ENCODE data around the gene DSCAML1. TPM values are rescaled to one million over a fixed set of nuclear protein-coding genes. Genes with fewer than 3 reads are reported as not detected.

The DSCAML1 gene
- total RNA-seq, 2 experiments from 2014 or later: 0.42 to 1.4 TPM

DNA sequence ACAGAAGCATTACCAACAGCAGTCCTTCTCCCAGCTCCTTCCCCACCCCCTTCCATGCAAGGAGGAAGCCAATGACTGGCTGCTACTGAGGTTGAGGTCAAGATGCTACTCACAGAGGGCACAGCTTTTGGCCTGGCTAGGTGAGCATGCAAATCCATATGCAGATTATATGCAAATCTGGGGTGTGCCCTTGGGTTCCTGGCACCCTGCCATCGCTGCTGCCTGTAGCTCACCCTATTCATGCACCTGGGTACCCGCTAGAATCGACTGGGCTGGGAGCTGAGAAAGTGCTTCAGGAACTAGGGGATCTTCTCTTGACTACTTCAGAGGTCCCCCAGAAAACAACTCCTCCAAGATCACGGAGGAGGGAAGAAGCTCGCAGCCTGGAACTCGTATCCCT lies 4.0 kb downstream of the DSCAML1 start:
- DNase-seq (no peak), ATAC-seq (no peak)
- Mint-ChIP-seq H3K36me3 (no peaks in the 10 kb centered on the region), H3K9me3 (ENCODE audit: low read depth) (no peaks in the 10 kb centered on the region), H3K4me1 (peaks cover 4% of the 10 kb centered on the region), H3K4me3 (no peak overlapping the region), H3K27me3 (peaks cover 51% of the 10 kb centered on the region), H3K27ac (no peak overlapping the region)
- CTCF ChIA-PET: interaction anchor here (1.6 to 1.7 kb wide), 2 partner anchors 15 to 367 kb away, joined by 5 to 6 read pairs; no protein-coding TSS in a partner anchor

DNA sequence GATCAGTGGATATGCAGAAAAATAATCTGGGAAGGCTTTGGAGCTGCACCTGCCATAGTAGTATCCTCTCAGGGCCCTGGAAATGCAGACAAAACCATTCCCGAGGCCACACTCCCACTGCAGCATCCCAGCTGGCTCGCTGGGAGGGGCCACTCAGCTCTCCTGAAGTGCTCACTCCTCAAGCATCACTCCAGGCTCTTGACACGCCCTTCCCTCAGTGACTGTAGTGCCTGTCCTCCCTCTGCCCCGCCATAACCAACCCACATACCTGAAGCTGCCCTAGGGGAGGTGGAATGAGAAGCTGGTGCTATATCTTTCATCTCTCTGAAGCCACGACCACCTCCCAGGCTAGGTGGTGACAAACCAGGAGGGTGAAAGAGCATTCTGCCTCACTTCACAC lies 4.8 kb downstream of the DSCAML1 start:
- H3K4me3 Mint-ChIP-seq: no peak overlapping the region
- H3K36me3 Mint-ChIP-seq: no peaks in the 10 kb centered on the region
- DNase-seq (no peak), ATAC-seq (no peak)
- H3K27me3 Mint-ChIP-seq: peaks cover 49% of the 10 kb centered on the region
- CTCF ChIA-PET: interaction anchor here (1.0 to 1.7 kb wide), 3 partner anchors 16 to 366 kb away, joined by 3 to 6 read pairs (median 5); no protein-coding TSS in a partner anchor
- H3K27ac Mint-ChIP-seq: no peak overlapping the region
- peaks cover 1% of the 10 kb centered on the region for H3K4me1 Mint-ChIP-seq
- H3K9me3 Mint-ChIP-seq (ENCODE audit: low read depth): no peaks in the 10 kb centered on the region

DNA sequence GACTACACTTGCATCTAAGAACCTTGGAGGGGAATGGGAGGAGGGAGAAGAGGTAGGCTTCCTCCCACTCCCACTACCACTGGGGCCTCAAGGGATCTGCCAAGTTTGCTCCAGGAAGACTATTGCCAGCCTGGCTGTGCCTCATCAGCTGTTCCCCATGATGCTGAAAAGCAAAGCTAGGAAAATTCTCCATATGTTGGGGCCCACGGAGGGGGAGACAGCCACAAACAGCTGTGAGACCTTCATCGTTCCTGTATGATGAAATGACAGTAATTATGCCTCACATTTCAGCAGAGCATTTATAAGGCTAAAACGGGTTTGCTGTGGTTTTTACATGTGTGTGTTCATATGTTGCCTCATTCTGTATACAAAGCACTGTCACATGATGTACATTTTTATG lies 6.7 kb downstream of the DSCAML1 start:
- ATAC-seq: no peak
- Mint-ChIP-seq H3K27ac (no peak overlapping the region), H3K36me3 (no peaks in the 10 kb centered on the region), H3K27me3 (peaks cover 49% of the 10 kb centered on the region), H3K4me3 (no peak overlapping the region), H3K9me3 (ENCODE audit: low read depth) (no peaks in the 10 kb centered on the region), H3K4me1 (no peaks in the 10 kb centered on the region)
- DNase-seq: no peak
- CTCF ChIA-PET: interaction anchor here (2.1 kb wide), 1 partner anchor 17 kb away, joined by 7 read pairs; no protein-coding TSS in a partner anchor

DNA sequence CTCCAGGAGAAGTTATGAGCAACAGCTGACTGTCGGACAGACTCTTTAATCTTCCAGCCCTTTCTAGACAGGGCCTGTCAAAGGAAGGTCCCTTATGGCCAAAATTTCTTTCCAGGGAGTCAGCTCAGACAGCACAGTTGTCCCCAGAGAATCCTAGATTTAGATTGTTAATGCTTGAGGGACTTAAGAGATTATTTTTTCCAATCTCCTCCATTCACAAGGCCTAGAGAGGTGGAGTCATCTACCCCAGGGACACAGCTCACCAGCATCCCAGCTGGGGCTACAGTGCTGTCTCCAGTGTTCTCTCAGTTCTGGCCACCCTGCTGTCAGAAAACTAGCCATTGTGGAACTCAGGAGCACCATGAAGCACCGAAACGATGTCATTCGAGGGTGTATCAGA lies 7.8 kb downstream of the DSCAML1 start:
- ATAC-seq (no peak), DNase-seq (no peak)
- no peak overlapping the region for H3K4me3 Mint-ChIP-seq
- peaks cover 40% of the 10 kb centered on the region for H3K27me3 Mint-ChIP-seq
- H3K36me3 Mint-ChIP-seq: no peaks in the 10 kb centered on the region
- CTCF ChIA-PET: interaction anchor here (2.1 kb wide), 1 partner anchor 18 kb away, joined by 7 read pairs; no protein-coding TSS in a partner anchor
- no peaks in the 10 kb centered on the region for H3K4me1 Mint-ChIP-seq
- no peak overlapping the region for H3K27ac Mint-ChIP-seq
- H3K9me3 Mint-ChIP-seq (ENCODE audit: low read depth): no peaks in the 10 kb centered on the region

DNA sequence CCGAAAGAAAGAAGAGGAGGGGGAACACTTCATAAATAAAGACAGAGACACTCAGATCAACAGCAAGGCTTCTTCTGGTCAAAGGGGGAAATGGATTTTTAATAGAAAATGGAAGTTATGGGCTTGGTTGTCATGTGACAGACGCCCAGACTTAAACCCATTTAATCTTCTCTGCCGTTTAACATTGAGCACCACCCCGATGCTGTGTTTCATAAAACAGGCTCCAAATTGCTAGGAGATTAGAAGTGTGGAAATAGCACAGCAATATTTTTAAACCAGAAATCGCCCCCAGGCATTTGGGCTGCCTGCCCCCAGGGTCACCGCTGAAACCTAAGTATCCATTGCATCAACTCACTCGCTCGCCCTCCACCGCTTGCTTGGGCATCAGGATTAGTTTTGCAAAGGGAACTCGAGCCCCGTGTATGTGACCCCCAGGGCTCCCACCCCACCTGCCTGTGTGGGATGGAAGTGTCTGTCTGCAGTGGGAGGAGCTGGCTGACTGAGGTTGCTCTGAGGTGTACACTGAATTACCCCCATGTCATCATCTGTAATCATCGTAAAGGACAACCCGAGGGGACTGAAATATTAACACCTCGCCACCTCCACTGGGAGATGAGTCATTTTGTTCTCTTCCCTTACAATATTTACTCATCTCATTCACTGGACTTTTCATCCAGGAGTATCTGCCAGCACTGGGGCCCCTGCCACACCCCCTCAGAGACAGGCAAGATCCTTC lies 10.7 kb downstream of the DSCAML1 start:
- no peak overlapping the region for H3K27ac Mint-ChIP-seq
- peaks cover 41% of the 10 kb centered on the region for H3K27me3 Mint-ChIP-seq
- CTCF ChIA-PET: interaction anchor here (1.8 kb wide), 1 partner anchor 360 kb away, joined by 7 read pairs; no protein-coding TSS in a partner anchor
- H3K4me1 Mint-ChIP-seq: no peaks in the 10 kb centered on the region
- H3K4me3 Mint-ChIP-seq: no peak overlapping the region
- ATAC-seq (no peak), DNase-seq (no peak)
- no peaks in the 10 kb centered on the region for H3K9me3 Mint-ChIP-seq (ENCODE audit: low read depth)
- H3K36me3 Mint-ChIP-seq: no peaks in the 10 kb centered on the region

DNA sequence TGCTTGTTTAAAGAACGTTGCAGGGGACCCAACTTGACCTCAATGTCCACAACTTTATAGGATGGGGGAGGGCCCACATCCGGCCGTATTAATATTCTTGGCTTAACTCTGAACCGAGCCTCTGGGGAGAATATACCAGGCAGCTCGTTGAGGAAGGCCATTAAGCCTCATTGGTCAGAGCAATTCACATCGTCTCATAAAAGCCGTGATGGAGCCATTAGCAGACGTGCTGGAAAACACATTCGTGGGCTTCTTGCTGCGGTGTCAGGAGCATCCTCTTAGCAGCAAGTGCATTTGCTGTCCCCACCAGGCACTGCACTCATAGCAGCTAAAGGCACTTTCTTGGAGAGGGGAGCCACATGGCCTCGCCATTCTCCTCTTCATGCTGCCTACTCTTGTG lies 14.9 kb downstream of the DSCAML1 start:
- peaks cover 30% of the 10 kb centered on the region for H3K27me3 Mint-ChIP-seq
- H3K9me3 Mint-ChIP-seq (ENCODE audit: low read depth): no peaks in the 10 kb centered on the region
- H3K27ac Mint-ChIP-seq: no peak overlapping the region
- H3K4me3 Mint-ChIP-seq: no peak overlapping the region
- ATAC-seq (no peak), DNase-seq (no peak)
- no peaks in the 10 kb centered on the region for H3K4me1 Mint-ChIP-seq
- no peaks in the 10 kb centered on the region for H3K36me3 Mint-ChIP-seq
- CTCF ChIA-PET: no interaction called here

DNA sequence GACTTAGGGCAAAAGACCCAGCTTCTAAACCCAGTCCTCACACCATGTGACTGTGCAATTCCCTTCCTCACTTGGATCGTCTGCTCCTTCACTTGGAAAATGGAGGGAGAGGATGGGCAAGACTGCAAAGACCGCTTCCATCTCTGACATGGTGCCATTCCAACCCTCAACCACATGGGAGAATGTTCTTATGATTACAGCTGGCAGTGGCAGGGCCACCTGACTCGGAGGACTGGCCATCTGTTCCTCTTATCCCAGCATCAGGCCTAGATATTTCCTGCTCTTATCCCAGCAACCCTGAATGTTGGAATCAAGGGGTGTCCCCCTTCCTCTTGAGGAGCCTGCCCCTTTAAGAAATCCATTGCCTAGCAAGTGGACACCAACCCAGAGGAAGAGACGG lies 15.4 kb downstream of the DSCAML1 start:
- no peak for DNase-seq
- no peaks in the 10 kb centered on the region for H3K36me3 Mint-ChIP-seq
- CTCF ChIA-PET: no interaction called here
- no peak for ATAC-seq
- no peak overlapping the region for H3K27ac Mint-ChIP-seq
- no peak overlapping the region for H3K4me3 Mint-ChIP-seq
- no peaks in the 10 kb centered on the region for H3K4me1 Mint-ChIP-seq
- peaks cover 30% of the 10 kb centered on the region for H3K27me3 Mint-ChIP-seq
- H3K9me3 Mint-ChIP-seq (ENCODE audit: low read depth): no peaks in the 10 kb centered on the region

DNA sequence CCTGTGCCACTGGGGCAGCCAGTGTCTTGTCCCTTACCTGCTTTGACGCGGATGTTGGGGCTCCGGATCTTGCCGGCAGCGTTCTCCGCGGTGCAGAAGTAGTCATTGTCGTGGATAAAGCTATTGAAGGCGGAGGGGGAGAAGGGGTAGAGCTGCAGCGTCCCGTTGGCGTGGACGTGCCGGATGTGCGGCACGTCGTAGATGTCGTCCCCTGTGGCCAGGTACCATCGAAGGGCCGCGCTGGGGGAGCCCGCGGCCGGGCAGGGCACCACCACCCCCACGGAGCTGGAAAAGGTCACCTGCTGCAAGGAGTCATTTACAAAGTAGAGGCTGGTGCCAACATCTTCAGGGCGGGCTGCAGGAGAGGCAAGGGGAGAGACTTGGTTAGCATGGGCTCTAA lies 16.6 kb downstream of the DSCAML1 start:
- DNase-seq (no peak), ATAC-seq (no peak)
- H3K4me1 Mint-ChIP-seq: no peaks in the 10 kb centered on the region
- CTCF ChIA-PET: no interaction called here
- no peak overlapping the region for H3K4me3 Mint-ChIP-seq
- H3K27ac Mint-ChIP-seq: no peak overlapping the region
- H3K9me3 Mint-ChIP-seq (ENCODE audit: low read depth): no peaks in the 10 kb centered on the region
- peaks cover 19% of the 10 kb centered on the region for H3K27me3 Mint-ChIP-seq
- H3K36me3 Mint-ChIP-seq: no peaks in the 10 kb centered on the region

DNA sequence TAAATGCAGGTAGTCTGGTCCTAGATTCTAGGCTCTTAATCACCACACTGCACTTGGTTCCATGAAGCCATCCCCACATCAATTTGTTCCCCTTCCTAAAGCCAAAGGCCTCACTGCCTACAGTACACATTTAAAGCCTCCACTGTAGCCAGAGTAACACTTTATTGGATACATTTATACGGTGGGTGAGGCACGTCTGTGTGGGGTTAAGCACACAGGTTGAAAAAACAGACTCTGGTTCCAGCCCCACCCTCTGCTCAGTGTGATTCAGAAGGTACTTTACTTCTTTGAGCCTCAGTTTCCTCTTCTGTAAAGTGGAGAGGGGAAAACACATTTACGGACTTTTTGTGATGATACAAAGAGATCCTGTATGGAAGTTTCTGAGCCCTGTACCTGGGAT lies 22.5 kb downstream of the DSCAML1 start:
- ATAC-seq (no peak), DNase-seq (no peak)
- Mint-ChIP-seq H3K4me3 (no peak overlapping the region), H3K27ac (no peak overlapping the region), H3K9me3 (ENCODE audit: low read depth) (no peaks in the 10 kb centered on the region), H3K27me3 (no peaks in the 10 kb centered on the region), H3K4me1 (no peaks in the 10 kb centered on the region), H3K36me3 (no peaks in the 10 kb centered on the region)
- CTCF ChIA-PET: no interaction called here

DNA sequence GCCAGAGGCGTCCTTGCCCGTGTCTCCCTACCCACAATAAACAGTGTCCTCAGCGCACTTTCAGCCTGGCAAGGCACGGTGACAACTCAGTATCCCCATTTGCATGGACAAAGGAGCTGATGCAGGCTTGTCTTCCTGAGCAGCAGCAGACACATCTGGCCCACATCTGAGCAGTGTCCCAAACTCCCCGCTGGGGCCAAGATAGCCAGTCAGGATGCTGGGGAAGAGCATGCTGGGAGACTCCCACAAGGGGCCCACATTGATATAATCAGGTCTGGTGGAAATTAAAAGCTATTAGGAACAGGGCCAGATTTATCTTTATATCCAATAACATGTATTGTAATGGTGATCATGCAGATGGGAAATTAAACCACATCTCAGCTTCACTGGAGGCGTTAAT lies 24.7 kb downstream of the DSCAML1 start:
- H3K4me3 Mint-ChIP-seq: no peak overlapping the region
- no peak overlapping the region for H3K27ac Mint-ChIP-seq
- DNase-seq (no peak), ATAC-seq (no peak)
- H3K36me3 Mint-ChIP-seq: no peaks in the 10 kb centered on the region
- no peaks in the 10 kb centered on the region for H3K9me3 Mint-ChIP-seq (ENCODE audit: low read depth)
- H3K27me3 Mint-ChIP-seq: no peaks in the 10 kb centered on the region
- CTCF ChIA-PET: interaction anchor here (1.7 kb wide), 1 partner anchor 45 kb away, joined by 5 read pairs; no protein-coding TSS in a partner anchor
- no peaks in the 10 kb centered on the region for H3K4me1 Mint-ChIP-seq

DNA sequence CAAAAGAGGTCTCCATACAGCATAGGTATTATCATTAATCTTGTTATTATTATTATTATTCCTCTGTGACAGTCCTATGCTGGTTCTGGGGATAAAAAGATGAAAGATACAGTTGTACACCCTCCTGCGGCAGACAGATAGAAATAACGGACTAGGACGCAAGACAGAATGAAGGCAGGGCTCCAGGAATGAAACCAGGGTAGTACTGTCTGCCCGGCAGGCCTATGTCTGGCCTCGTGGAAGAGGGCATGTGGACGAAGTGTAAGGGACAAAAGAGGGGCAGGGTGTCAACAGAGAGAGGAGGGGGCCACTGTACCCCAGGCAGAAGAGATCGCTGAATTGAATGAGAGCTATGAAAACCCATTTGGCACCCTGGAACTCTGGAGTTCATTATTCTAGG lies 25.2 kb downstream of the DSCAML1 start:
- no peaks in the 10 kb centered on the region for H3K27me3 Mint-ChIP-seq
- ATAC-seq (no peak), DNase-seq (no peak)
- no peaks in the 10 kb centered on the region for H3K9me3 Mint-ChIP-seq (ENCODE audit: low read depth)
- H3K4me3 Mint-ChIP-seq: no peak overlapping the region
- H3K27ac Mint-ChIP-seq: no peak overlapping the region
- H3K36me3 Mint-ChIP-seq: no peaks in the 10 kb centered on the region
- no peaks in the 10 kb centered on the region for H3K4me1 Mint-ChIP-seq
- CTCF ChIA-PET: no interaction called here

DNA sequence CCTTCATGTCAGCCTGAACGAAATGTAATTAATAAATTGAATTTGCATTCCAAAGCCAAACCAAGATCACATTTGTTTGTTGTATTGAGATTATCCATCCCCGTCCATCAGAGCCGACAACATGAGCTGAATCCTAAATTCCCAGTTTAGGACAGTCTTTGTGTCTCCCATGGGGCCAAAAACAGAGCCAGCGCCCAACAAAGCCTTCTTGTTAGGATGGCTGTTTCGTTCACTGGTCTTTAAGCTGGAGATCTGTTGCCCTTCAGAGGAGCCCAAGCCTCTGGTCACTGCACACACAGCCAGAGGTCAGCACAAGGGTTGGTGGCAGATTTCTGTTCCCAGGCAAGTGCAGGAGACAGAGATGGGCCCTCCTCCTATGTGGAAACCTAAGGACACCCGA lies 25.8 kb downstream of the DSCAML1 start:
- Mint-ChIP-seq H3K4me3 (no peak overlapping the region), H3K36me3 (no peaks in the 10 kb centered on the region), H3K4me1 (no peaks in the 10 kb centered on the region), H3K27me3 (no peaks in the 10 kb centered on the region), H3K27ac (no peak overlapping the region), H3K9me3 (ENCODE audit: low read depth) (no peaks in the 10 kb centered on the region)
- DNase-seq: no peak
- CTCF ChIA-PET: no interaction called here
- no peak for ATAC-seq

DNA sequence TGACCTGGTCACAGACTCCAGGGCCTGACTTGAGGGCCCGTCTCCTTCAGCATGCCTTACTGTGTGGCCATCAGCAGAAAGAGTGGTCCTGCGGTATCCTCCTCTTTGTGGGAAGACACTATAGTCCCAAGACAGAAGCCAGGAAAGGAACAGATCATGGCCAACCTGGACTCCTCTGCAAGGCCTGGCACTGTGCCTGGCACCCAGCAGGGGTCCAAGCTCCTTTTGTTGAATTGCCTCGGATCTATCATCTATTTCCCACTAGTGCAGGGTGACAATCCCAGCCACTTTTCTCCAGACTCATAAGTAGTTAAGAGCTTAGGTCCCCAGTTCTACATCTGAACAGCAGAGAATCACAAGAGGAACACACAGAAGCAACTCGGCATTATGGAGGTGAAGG lies 27.0 kb downstream of the DSCAML1 start:
- H3K4me1 Mint-ChIP-seq: no peaks in the 10 kb centered on the region
- no peaks in the 10 kb centered on the region for H3K27me3 Mint-ChIP-seq
- H3K27ac Mint-ChIP-seq: no peak overlapping the region
- DNase-seq (no peak), ATAC-seq (no peak)
- H3K4me3 Mint-ChIP-seq: no peak overlapping the region
- no peaks in the 10 kb centered on the region for H3K36me3 Mint-ChIP-seq
- CTCF ChIA-PET: no interaction called here
- no peaks in the 10 kb centered on the region for H3K9me3 Mint-ChIP-seq (ENCODE audit: low read depth)

DNA sequence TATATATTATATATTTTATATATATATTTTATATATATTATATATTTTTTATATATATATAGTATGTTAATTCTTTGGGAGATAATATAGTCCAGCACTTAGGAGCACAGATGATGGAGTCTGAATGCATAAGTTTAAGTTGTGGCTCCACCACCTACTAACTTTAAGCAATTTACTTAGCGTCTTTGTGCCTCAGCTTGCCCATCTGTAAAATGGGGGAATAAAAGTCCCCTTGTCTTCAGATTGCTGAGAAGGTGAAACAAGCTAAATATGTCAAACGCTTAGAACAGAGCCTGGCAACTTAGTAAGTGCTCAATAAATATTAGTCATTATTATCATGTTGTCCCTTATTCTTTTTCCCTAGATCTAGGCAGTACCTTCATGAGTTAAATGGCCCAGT lies 27.5 kb downstream of the DSCAML1 start:
- Mint-ChIP-seq H3K36me3 (no peaks in the 10 kb centered on the region), H3K27ac (no peak overlapping the region), H3K4me3 (no peak overlapping the region), H3K4me1 (no peaks in the 10 kb centered on the region), H3K9me3 (ENCODE audit: low read depth) (no peaks in the 10 kb centered on the region), H3K27me3 (no peaks in the 10 kb centered on the region)
- DNase-seq (no peak), ATAC-seq (no peak)
- CTCF ChIA-PET: no interaction called here
